HEK293 (cell line): ENCODE results near the gene SMOC1.

Experiments used
- CTCF ChIA-PET: fragments of 350-600 bp; formaldehyde crosslinking; extraction: SDS; loops from one replicate; lab custom pipeline; 2021; ENCODE audit warnings: antibody characterized with exemption; lab: Yijun Ruan, JAX
- POLR2A ChIA-PET: fragments of 300-600 bp; formaldehyde crosslinking; extraction: SDS; loops from one replicate; lab custom pipeline; 2020; ENCODE audit warnings: antibody characterized with exemption, inconsistent platforms; lab: Yijun Ruan, JAX
- H3K27ac ChIP-seq: fragments of 200-500 bp; sonication (Bioruptor generic); 2 replicates; pipeline ENCODE4 v1.5.1; 2014; ENCODE audit warnings: low read depth, low read length, control low read depth, inconsistent platforms; ENCODE audit errors: extremely low read depth
- H3K36me3 ChIP-seq, 2 experiments: fragments of 200-500 bp in 1 of 2; sonication (Bioruptor generic) in 1 of 2; 1 replicate in 1 of 2; 2 replicates in 1 of 2; pipeline ENCODE4 v1.5.1; 2014 to 2017; ENCODE audit warnings: inconsistent platforms in 2 of 2, low read length in 2 of 2; ENCODE audit not compliant: control insufficient read depth in 2 of 2, insufficient read depth in 1 of 2
- H3K4me1 ChIP-seq: fragments of 200-500 bp; sonication (Bioruptor generic); 2 replicates; pipeline ENCODE4 v1.5.1; 2014; ENCODE audit warnings: mild to moderate bottlenecking, low read length, inconsistent platforms; ENCODE audit not compliant: control insufficient read depth, insufficient read depth
- H3K4me3 ChIP-seq: 2 replicates; pipeline ENCODE4 v1.5.1; 2011; ENCODE audit warnings: low read depth, mild to moderate bottlenecking, control low read depth, low read length, moderate library complexity
- H3K9me3 ChIP-seq: fragments of 200-500 bp; sonication (Bioruptor generic); 2 replicates; pipeline ENCODE4 v1.5.1; 2014; ENCODE audit warnings: low read depth, low read length, inconsistent platforms; ENCODE audit not compliant: control insufficient read depth, insufficient read depth
- EGR2 ChIP-seq: fragments of 450-650 bp; formaldehyde crosslinking; IDR thresholded peaks from 2 replicates; pipeline ENCODE4 v1.5.1; 2016; ENCODE audit warnings: low read depth, missing biosample characterization, missing genetic modification characterization
- GLI2 ChIP-seq: fragments of 450-650 bp; formaldehyde crosslinking; IDR thresholded peaks from 2 replicates; pipeline ENCODE4; 2017; ENCODE audit warnings: missing biosample characterization, missing genetic modification characterization, low read depth, borderline replicate concordance
- OSR2 ChIP-seq: fragments of 450-650 bp; formaldehyde crosslinking; IDR thresholded peaks from 2 replicates; pipeline ENCODE4 v1.5.1; 2016; ENCODE audit warnings: missing biosample characterization, missing genetic modification characterization
- SCRT2 ChIP-seq: fragments of 450-650 bp; formaldehyde crosslinking; IDR thresholded peaks from 2 replicates; pipeline ENCODE4 v1.5.1; 2016; ENCODE audit warnings: missing biosample characterization, missing genetic modification characterization
- ZFHX2 ChIP-seq: fragments of 450-650 bp; formaldehyde crosslinking; conservative IDR thresholded peaks from 2 replicates; pipeline ENCODE4 v1.5.1; 2016; ENCODE audit warnings: missing biosample characterization, missing genetic modification characterization
- ZNF2 ChIP-seq: fragments of 450-650 bp; formaldehyde crosslinking; IDR thresholded peaks from 2 replicates; pipeline ENCODE4 v1.5.1; 2016; ENCODE audit warnings: missing biosample characterization, missing genetic modification characterization
- ZNF239 ChIP-seq: fragments of 450-650 bp; formaldehyde crosslinking; IDR thresholded peaks from 2 replicates; pipeline ENCODE4 v1.5.1; 2016; ENCODE audit warnings: missing biosample characterization, missing genetic modification characterization
- ZNF292 ChIP-seq: fragments of 450-650 bp; formaldehyde crosslinking; IDR thresholded peaks from 2 replicates; pipeline ENCODE4 v1.5.1; 2016; ENCODE audit warnings: low read depth, missing biosample characterization, missing genetic modification characterization, borderline replicate concordance
- ZNF350 ChIP-seq: fragments of 450-650 bp; formaldehyde crosslinking; IDR thresholded peaks from 2 replicates; pipeline ENCODE4 v1.5.0; 2017; ENCODE audit warnings: missing biosample characterization, mild to moderate bottlenecking, missing genetic modification characterization
- ZNF544 ChIP-seq: fragments of 450-650 bp; formaldehyde crosslinking; IDR thresholded peaks from 2 replicates; pipeline ENCODE4 v1.5.0; 2017; ENCODE audit warnings: missing biosample characterization, missing genetic modification characterization
- ZNF596 ChIP-seq: fragments of 450-650 bp; IDR thresholded peaks from 2 replicates; pipeline ENCODE4 v1.5.0; 2018; ENCODE audit warnings: missing biosample characterization, mild to moderate bottlenecking, missing genetic modification characterization, moderate library complexity
- ZNF623 ChIP-seq: fragments of 450-650 bp; formaldehyde crosslinking; IDR thresholded peaks from 2 replicates; pipeline ENCODE4 v1.5.1; 2016; ENCODE audit warnings: missing biosample characterization, missing genetic modification characterization
- ZNF664 ChIP-seq: fragments of 450-650 bp; formaldehyde crosslinking; IDR thresholded peaks from 2 replicates; pipeline ENCODE4 v1.5.1; 2016; ENCODE audit warnings: missing biosample characterization, missing genetic modification characterization
- ZXDB ChIP-seq: fragments of 450-650 bp; formaldehyde crosslinking; IDR thresholded peaks from 2 replicates; pipeline ENCODE4 v1.5.1; 2016; ENCODE audit warnings: missing biosample characterization, missing genetic modification characterization
- TF ChIP-seq, protein P1 (sequence below): fragments of 450-650 bp; formaldehyde crosslinking; IDR thresholded peaks from 2 replicates; pipeline ENCODE4 v1.5.1; 2016; ENCODE audit warnings: missing biosample characterization, missing genetic modification characterization
- TF ChIP-seq, protein P2 (sequence below): fragments of 450-650 bp; formaldehyde crosslinking; IDR thresholded peaks from 2 replicates; pipeline ENCODE4 v1.5.1; 2016; ENCODE audit warnings: missing biosample characterization, missing genetic modification characterization
- TF ChIP-seq, protein P3 (sequence below): fragments of 450-650 bp; formaldehyde crosslinking; IDR thresholded peaks from 2 replicates; pipeline ENCODE4 v1.5.1; 2017; ENCODE audit warnings: missing biosample characterization, missing genetic modification characterization

Gene SMOC1

DNA sequence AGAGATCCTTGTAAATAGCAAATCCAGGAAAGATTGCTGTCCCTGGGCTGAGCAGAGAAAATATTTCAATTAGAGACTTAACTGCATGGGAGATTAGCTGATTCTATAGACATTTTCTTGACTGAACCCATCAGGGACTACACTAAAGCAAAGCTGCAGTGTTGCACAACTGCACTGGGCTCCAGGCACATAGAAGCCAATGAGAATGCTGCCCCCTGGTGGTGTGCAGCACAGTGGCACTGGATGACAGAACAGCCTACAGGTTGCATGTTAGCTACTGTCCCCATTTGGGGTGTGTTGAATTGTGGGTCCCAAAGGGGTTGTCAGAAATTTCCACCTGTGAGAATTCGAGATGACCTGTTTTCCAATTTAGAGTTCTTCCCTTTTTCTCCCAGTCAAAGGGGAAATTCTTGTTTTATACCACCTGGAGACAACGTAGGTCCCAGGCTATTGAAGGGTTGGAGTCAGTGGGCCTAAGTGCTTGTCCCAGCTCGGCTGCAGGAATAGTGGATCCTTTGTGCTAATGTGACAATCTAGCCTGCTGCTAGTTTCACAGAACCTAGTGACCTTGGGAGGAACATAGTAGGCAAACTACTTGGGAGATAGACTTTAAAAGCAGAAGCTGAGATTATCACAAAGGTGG is 194.8 kb downstream of the SMOC1 start (continued):
- TF ChIP-seq OSR2, result no peak
- TF ChIP-seq, protein P1, sequence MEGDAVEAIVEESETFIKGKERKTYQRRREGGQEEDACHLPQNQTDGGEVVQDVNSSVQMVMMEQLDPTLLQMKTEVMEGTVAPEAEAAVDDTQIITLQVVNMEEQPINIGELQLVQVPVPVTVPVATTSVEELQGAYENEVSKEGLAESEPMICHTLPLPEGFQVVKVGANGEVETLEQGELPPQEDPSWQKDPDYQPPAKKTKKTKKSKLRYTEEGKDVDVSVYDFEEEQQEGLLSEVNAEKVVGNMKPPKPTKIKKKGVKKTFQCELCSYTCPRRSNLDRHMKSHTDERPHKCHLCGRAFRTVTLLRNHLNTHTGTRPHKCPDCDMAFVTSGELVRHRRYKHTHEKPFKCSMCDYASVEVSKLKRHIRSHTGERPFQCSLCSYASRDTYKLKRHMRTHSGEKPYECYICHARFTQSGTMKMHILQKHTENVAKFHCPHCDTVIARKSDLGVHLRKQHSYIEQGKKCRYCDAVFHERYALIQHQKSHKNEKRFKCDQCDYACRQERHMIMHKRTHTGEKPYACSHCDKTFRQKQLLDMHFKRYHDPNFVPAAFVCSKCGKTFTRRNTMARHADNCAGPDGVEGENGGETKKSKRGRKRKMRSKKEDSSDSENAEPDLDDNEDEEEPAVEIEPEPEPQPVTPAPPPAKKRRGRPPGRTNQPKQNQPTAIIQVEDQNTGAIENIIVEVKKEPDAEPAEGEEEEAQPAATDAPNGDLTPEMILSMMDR (tag by site-specific recombination), result 0 out of 2 replicates have a peak, but pooled peaks have one; percentile 31
- no peak for TF ChIP-seq ZNF239 (tag by site-specific recombination)
- no peak for TF ChIP-seq ZXDB (tag by site-specific recombination)
- no peak for TF ChIP-seq ZNF664 (tag by site-specific recombination)
- TF ChIP-seq ZNF2 (tag by site-specific recombination), result peak; percentile 75; the same call in 1 of the 2 replicates
- no peak for TF ChIP-seq EGR2 (tag by site-specific recombination)
- peak; percentile 91 for TF ChIP-seq SCRT2

- H3K36me3 ChIP-seq, result no peaks in the 10 kb centered on the region
- ChIA-PET CTCF (interaction anchor here (1.0 kb wide), 1 partner anchor 213 kb away, joined by 3 read pairs; no protein-coding TSS in a partner anchor), POLR2A (no interaction called here)
- no peaks in the 10 kb centered on the region for H3K9me3 ChIP-seq
- H3K4me3 ChIP-seq, result no peak overlapping the region
- no peaks in the 10 kb centered on the region for H3K4me1 ChIP-seq
- H3K27ac ChIP-seq, result no peak overlapping the region
- TF ChIP-seq ZNF350 (tag by site-specific recombination) (no peak), ZNF292 (tag by site-specific recombination) (no peak), ZNF623 (no peak), GLI2 (no peak), ZNF544 (tag by site-specific recombination) (no peak)
Measured at GRCh38 chr14:70077005-70077404, 197.8 kb downstream of the SMOC1 start.

DNA sequence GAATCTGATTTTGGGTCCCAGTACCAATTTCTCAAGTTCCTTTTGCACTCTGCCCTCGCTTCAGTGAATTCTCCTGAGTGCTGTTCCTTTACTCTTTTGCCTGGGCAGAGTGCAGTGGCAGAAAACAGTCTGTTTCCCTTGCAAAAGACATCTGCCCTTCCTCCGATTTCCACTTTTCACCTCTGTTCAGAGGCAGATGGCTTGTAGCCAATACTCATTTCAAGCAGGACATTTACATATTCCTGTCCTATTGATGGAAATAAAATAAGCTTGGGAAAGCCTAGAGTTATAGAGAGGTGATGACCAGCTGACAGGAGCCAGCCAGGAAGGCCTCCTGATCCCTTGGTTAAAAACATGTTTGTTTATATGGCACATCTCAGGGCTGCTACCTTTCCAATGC is 198.5 kb downstream of the SMOC1 start:
- H3K4me1 ChIP-seq, result no peaks in the 10 kb centered on the region
- no peaks in the 10 kb centered on the region for H3K9me3 ChIP-seq
- TF ChIP-seq, protein P2, sequence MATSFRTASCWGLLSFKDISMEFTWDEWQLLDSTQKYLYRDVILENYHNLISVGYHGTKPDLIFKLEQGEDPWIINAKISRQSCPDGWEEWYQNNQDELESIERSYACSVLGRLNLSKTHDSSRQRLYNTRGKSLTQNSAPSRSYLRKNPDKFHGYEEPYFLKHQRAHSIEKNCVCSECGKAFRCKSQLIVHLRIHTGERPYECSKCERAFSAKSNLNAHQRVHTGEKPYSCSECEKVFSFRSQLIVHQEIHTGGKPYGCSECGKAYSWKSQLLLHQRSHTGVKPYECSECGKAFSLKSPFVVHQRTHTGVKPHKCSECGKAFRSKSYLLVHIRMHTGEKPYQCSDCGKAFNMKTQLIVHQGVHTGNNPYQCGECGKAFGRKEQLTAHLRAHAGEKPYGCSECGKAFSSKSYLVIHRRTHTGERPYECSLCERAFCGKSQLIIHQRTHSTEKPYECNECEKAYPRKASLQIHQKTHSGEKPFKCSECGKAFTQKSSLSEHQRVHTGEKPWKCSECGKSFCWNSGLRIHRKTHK, result no peak
- H3K36me3 ChIP-seq, result no peaks in the 10 kb centered on the region
- H3K27ac ChIP-seq, result no peak overlapping the region
- ChIA-PET CTCF (no interaction called here), POLR2A (no interaction called here)
- H3K4me3 ChIP-seq, result no peak overlapping the region

DNA sequence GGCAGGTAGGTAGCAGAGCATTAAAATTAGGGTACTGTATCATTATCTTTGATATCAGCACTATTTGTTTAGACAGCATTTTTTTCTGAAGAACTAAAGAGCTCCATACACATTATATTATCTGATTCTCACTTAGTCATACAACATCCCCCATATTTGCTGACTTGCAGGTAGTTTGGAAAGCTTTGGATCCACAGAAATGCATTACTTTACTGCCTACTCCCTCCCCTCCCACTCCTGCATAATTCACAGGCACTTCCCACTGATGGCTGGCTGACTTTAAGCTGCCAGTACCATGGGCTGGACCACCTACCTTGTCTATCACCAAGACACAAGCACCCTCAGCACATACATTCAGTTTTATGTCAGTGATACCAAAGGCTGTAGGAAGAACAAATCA is 199.1 kb downstream of the SMOC1 start:
- ChIA-PET POLR2A (no interaction called here), CTCF (interaction anchor here (0.6 to 1.2 kb wide), 5 partner anchors 9 to 538 kb away, joined by 3 to 6 read pairs (median 3); no protein-coding TSS in a partner anchor)
- H3K4me3 ChIP-seq, result no peak overlapping the region
- H3K27ac ChIP-seq, result no peak overlapping the region
- H3K4me1 ChIP-seq, result no peaks in the 10 kb centered on the region
- TF ChIP-seq ZFHX2 (tag by site-specific recombination) (peak; percentile 72), ZNF596 (tag by site-specific recombination) (no peak), EGR2 (tag by site-specific recombination) (peak; percentile 84)
- TF ChIP-seq, protein P3, sequence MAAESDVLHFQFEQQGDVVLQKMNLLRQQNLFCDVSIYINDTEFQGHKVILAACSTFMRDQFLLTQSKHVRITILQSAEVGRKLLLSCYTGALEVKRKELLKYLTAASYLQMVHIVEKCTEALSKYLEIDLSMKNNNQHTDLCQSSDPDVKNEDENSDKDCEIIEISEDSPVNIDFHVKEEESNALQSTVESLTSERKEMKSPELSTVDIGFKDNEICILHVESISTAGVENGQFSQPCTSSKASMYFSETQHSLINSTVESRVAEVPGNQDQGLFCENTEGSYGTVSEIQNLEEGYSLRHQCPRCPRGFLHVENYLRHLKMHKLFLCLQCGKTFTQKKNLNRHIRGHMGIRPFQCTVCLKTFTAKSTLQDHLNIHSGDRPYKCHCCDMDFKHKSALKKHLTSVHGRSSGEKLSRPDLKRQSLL (tag by site-specific recombination), result no peak
- H3K9me3 ChIP-seq, result no peaks in the 10 kb centered on the region
- no peaks in the 10 kb centered on the region for H3K36me3 ChIP-seq
